Activated CD4-positive, alpha-beta memory T cell treated with anti-CD3 and anti-CD28 coated beads for 36 hours (primary cell): ENCODE results near the gene FKBP1C. TPM values are rescaled to one million over a fixed set of nuclear protein-coding genes. Genes with fewer than 3 reads are reported as not detected.
"Not testable (repeated sequence)": the region's sequence is repeated elsewhere in the genome, so short reads cannot be mapped to it uniquely, and the experiment has no call there.

Experiments
- CTCF ChIA-PET: fragments of 350-600 bp; sonication (Branson Sonifier 250); formaldehyde crosslinking; loops from one replicate; lab custom pipeline; 2021; ENCODE audit warnings: antibody characterized with exemption, inconsistent platforms; lab: Charles Lee
- POLR2A ChIA-PET: fragments of 350-600 bp; sonication (Branson Sonifier 250); formaldehyde crosslinking; loops from one replicate; lab custom pipeline; 2021; ENCODE audit warnings: antibody characterized with exemption; lab: Charles Lee
- DNase-seq: peaks from one replicate; pipeline ENCODE4 v3.0.0-alpha.2; 2020
- H3K27ac Mint-ChIP-seq: one replicate; pipeline ENCODE4 v1.8.0; 2021; ENCODE audit warnings: mixed read lengths
- H3K27me3 Mint-ChIP-seq: one replicate; pipeline ENCODE4 v1.8.0; 2021; ENCODE audit warnings: mixed read lengths
- H3K36me3 Mint-ChIP-seq: one replicate; pipeline ENCODE4 v1.8.0; 2021; ENCODE audit warnings: mixed read lengths
- H3K4me1 Mint-ChIP-seq: one replicate; pipeline ENCODE4 v1.8.0; 2021; ENCODE audit warnings: low read depth, mixed read lengths
- H3K4me3 Mint-ChIP-seq: one replicate; pipeline ENCODE4 v1.8.0; 2021; ENCODE audit warnings: mild to moderate bottlenecking, mixed read lengths
- H3K9me3 Mint-ChIP-seq: one replicate; pipeline ENCODE4 v1.8.0; 2021; ENCODE audit warnings: mixed read lengths
- intact Hi-C: fragments of 100-400 bp; cut with micrococcal nuclease; formaldehyde crosslinking; loops from one replicate; pipeline ENCODE4 v1.15.1; 2023
- total RNA-seq, 2 experiments: library from RNA; stranded (reverse); gene quantifications; one replicate each; pipeline ENCODE4 v1.2.3, GENCODE V29; 2021

Gene FKBP1C
- total RNA-seq, 2 experiments from 2014 or later = 0.48 to 0.71 TPM

DNA sequence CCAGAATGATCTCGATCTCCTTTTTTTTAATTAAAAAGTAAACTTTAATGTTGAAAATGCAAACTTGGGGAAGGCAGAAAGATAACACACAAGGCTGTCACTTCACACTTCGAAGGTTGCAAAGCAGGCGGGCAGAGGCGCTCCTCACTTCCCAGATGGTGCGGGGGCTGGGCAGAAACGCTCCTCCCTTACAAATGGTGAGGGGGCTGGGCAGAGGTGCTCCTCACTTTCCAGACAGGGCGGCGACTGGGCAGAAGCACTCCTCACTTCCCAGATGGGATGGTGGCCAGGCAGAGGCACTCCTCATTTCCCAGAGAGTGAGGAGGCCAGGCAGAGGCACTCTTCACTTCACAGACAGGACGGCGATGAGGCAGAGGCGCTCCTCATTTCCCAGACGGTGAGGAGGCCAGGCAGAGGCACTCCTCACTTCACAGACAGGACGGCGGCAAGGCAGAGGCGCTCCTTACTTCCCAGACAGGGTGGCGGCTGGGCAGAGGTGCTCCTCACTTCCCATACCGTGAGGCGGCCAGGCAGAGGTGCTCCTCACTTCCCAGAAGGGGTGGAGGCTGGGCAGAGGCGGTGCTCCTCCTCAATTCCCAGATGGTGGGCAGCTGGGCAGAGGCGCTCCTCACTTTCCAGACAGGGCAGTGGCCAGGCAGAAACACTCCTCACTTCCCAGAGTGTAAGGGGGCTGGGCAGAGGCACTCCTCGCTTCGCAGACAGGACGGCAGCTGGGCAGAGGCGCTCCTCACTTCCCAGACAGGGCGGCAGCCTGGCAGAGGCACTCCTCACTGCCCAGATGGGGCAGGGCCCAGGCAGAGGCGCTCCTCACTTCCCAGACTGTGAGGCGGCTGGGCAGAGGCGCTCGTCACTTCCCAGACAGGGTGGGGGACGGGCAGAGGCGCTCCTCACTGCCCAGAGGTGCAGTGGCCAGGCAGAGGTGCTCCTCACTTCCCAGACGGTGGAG, 16.9 kb downstream of the FKBP1C start:
- H3K9me3 Mint-ChIP-seq, H3K27ac Mint-ChIP-seq, DNase-seq, POLR2A ChIA-PET, H3K4me3 Mint-ChIP-seq, H3K36me3 Mint-ChIP-seq, CTCF ChIA-PET, H3K4me1 Mint-ChIP-seq, H3K27me3 Mint-ChIP-seq, intact Hi-C loops: not testable (repeated sequence)

DNA sequence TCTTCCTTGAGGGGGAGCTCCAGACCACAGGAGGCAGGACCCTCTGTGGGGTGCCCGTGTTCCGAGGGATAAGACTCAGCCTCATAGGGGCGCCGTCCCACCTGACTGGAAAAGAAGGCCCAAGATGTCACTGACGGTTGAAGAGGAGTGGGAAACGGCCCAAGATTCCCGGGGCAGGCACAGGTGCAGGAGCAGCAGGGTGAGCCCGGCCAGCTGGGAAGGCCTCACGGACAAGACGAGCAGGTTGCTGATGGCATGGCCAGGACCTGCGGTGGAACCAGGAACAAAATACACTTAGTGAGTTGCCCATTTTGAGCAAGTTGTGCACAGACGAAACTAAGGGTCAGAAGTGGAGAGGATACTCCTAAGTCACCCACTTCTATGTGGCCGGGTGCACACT, 18.8 kb downstream of the FKBP1C start:
- H3K4me1 Mint-ChIP-seq, DNase-seq, intact Hi-C loops, H3K4me3 Mint-ChIP-seq, POLR2A ChIA-PET, H3K9me3 Mint-ChIP-seq, CTCF ChIA-PET, H3K27me3 Mint-ChIP-seq, H3K27ac Mint-ChIP-seq, H3K36me3 Mint-ChIP-seq: not testable (repeated sequence)

DNA sequence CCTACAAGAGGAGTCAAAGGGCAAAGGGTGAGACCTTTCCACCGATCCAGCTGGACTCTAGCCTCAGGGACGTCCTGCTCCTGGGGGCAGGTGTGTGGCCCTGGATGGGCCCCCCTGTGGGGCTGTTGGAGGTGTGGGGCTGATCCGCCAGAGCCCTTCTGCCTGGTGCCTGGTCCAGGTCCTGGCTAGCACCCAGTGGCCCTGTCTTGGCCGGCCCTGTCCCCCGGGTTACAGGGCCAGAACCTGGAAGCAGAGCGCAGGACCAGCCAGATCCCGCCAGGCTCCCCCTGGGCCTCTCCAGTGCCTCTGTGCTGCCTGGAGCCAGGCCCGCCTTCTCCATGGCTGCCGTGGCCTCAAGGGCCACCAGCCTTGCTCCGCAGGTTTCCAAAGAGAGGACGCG, 19.2 kb downstream of the FKBP1C start:
- H3K27ac Mint-ChIP-seq, CTCF ChIA-PET, H3K4me1 Mint-ChIP-seq, H3K36me3 Mint-ChIP-seq, DNase-seq, H3K4me3 Mint-ChIP-seq, H3K27me3 Mint-ChIP-seq, POLR2A ChIA-PET, H3K9me3 Mint-ChIP-seq, intact Hi-C loops: not testable (repeated sequence)

DNA sequence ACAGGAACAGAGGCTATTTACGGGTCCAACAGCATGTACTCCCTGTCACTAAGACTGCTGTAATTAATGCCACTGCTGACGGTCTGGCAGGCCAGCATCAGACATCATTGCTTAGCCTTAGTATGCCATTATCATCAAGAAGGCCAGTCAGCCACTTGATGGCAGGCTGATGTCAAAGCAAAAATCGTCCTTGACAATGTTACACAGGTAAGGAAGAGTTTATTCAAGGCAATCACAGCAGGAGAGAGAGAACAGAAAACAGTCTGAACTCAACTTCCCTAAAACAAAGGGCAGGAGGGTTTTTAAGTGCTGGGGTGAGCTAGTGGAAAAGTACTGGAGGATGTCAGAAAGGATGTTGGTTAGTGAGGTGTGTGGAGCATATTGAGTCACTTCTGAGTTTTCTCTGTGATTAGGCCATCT, 25.1 kb downstream of the FKBP1C start:
- Mint-ChIP-seq H3K27me3 (no peaks in the 10 kb centered on the region), H3K4me1 (no peaks in the 10 kb centered on the region), H3K4me3 (no peak overlapping the region), H3K36me3 (no peaks in the 10 kb centered on the region), H3K27ac (no peak overlapping the region), H3K9me3 (peaks cover 2% of the 10 kb centered on the region)
- intact Hi-C loops = no loop called here
- ChIA-PET CTCF (no interaction called here), POLR2A (no interaction called here)
- no peak for DNase-seq

DNA sequence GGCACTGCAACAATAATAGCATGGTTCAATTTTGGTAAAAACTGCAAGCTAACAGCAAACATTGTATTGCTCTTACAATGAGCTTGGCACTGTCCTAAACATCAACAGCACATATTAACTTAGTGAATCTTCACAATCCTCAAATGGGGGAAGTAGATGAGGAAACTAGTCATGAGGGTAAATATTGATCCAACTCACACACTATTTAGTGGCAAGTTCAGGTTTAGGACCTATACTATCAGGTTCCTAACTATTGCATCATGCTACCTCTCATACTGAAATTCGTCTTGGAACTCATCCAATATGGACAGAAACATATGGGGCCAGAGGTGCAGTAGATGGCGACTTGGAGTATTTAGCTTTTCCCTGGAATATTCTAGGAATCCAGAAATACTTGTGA, 34.2 kb downstream of the FKBP1C start:
- POLR2A ChIA-PET = no interaction called here
- DNase-seq = no peak
- Mint-ChIP-seq H3K4me1 (no peaks in the 10 kb centered on the region), H3K27me3 (no peaks in the 10 kb centered on the region), H3K27ac (no peak overlapping the region), H3K9me3 (no peaks in the 10 kb centered on the region), H3K36me3 (no peaks in the 10 kb centered on the region), H3K4me3 (no peak overlapping the region)
- CTCF ChIA-PET = no interaction called here
- intact Hi-C loops = no loop called here

DNA sequence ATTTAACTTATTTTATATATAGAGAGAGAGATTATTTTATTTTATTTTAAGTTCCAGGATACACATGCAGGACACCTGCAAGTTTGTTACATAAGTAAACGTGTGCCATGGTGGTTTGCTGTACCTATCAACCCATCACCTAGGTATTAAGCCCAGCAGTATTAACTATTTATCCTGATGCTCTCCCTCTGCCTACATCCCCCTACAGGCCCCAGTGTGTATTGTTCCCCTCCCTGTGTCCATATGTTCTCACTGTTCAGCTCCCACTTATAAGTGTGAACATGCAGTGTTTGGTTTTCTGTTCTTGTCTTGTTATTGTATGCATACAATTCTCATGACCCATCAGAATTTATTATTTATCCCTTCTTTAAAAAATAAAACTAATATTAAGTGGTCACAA, 34.6 kb downstream of the FKBP1C start:
- Mint-ChIP-seq H3K27me3 (no peaks in the 10 kb centered on the region), H3K9me3 (no peaks in the 10 kb centered on the region), H3K4me3 (no peak overlapping the region), H3K36me3 (no peaks in the 10 kb centered on the region), H3K27ac (no peak overlapping the region), H3K4me1 (no peaks in the 10 kb centered on the region)
- intact Hi-C loops = no loop called here
- CTCF ChIA-PET = no interaction called here
- no peak for DNase-seq
- POLR2A ChIA-PET = no interaction called here

DNA sequence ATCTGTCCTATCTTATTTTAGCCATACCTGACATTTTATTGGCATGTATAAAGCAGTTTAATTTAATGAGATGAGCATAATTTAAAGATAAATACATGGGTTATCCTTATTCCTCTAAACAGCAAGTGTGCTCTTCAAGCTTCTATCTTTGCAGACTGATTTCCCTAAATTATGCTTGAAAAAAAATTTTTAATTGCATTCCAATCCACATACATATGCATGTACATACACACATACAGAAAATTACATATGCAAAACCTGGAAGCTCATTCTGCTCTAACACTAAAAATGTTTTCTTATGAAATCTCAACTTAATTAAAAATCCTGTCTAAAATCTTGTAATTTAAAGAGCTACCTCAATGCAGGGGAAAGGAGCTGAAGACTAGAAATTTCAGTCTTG, 35.3 kb downstream of the FKBP1C start:
- Mint-ChIP-seq H3K27ac (no peak overlapping the region), H3K27me3 (no peaks in the 10 kb centered on the region), H3K4me1 (no peaks in the 10 kb centered on the region), H3K36me3 (no peaks in the 10 kb centered on the region), H3K9me3 (no peaks in the 10 kb centered on the region), H3K4me3 (no peak overlapping the region)
- intact Hi-C loops = no loop called here
- CTCF ChIA-PET = no interaction called here
- POLR2A ChIA-PET = no interaction called here
- DNase-seq = no peak

DNA sequence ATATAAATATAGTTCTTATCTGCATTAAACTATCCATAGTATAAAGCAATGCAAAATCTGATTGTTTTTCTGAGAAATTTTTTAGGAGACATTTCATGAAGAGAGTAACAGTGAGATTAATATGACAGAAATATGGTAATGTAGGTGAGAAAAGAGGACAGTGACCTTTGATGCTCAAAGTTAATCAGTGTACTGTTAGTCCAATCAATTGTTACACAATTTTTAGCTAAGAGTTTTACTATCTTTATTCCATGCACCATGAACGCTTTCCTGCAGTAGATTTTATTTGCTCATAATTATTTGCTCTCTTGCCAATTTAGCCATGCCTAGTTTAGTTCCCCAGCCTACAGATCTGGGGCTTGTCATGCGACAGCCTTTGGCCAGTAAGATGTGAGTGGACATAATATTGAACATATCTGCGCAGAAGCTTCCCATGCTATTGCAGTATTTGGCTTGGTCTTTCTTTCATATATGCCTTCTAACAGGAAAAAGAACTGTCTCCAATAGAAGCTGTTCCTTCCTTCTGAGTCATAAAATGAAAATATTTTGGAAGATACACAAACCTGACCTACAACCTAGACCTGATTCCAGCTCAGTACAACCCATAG, 38.7 kb downstream of the FKBP1C start:
- no peaks in the 10 kb centered on the region for H3K9me3 Mint-ChIP-seq
- POLR2A ChIA-PET = no interaction called here
- DNase-seq = no peak
- intact Hi-C loops = no loop called here
- H3K27ac Mint-ChIP-seq = no peak overlapping the region
- no peaks in the 10 kb centered on the region for H3K36me3 Mint-ChIP-seq
- no peaks in the 10 kb centered on the region for H3K4me1 Mint-ChIP-seq
- H3K4me3 Mint-ChIP-seq = no peak overlapping the region
- CTCF ChIA-PET = no interaction called here
- no peaks in the 10 kb centered on the region for H3K27me3 Mint-ChIP-seq

DNA sequence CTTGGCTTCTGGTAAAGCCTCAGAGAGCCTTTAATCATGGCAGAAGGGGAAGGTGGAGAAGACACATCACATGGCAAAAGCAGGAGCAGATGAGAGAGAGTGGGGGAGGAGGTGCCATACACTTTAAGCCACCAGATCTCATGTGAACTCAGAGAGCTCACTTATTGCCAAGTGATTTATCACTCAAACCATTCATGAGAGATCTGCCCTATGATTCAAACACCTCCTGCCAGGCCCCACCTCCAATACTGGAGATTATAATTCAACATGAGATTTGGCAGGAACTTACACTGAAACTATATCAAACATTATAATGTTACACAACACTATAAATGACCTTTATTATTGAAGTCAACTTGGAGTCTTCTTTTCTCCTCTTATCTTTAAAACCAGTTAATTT, 47.9 kb downstream of the FKBP1C start:
- Mint-ChIP-seq H3K4me3 (no peak overlapping the region), H3K27me3 (no peaks in the 10 kb centered on the region), H3K36me3 (no peaks in the 10 kb centered on the region), H3K4me1 (no peaks in the 10 kb centered on the region), H3K27ac (no peak overlapping the region), H3K9me3 (no peaks in the 10 kb centered on the region)
- intact Hi-C loops = no loop called here
- ChIA-PET POLR2A (no interaction called here), CTCF (no interaction called here)
- DNase-seq = no peak

DNA sequence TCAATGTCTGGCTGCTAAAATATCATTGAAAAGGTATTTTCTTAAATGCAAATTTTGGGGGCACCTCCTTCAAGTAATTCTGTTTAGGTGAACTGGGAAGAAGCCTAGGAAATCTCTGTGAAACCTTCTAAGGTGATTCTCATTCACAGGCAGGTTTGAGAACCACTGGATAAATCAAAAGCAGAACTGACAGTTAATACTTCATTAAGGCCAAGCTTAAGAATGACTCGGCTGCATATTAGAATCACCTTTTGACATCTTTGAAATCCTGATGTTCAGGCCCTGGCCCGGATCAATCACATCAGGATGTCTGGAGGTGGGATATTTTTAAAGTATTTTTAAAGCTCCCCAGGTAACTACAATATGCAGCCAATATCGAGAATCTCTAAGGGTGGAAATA, 50.6 kb downstream of the FKBP1C start:
- no peak overlapping the region for H3K27ac Mint-ChIP-seq
- no peaks in the 10 kb centered on the region for H3K27me3 Mint-ChIP-seq
- POLR2A ChIA-PET = no interaction called here
- intact Hi-C loops = no loop called here
- DNase-seq = no peak
- CTCF ChIA-PET = no interaction called here
- H3K4me1 Mint-ChIP-seq = no peaks in the 10 kb centered on the region
- H3K36me3 Mint-ChIP-seq = no peaks in the 10 kb centered on the region
- no peak overlapping the region for H3K4me3 Mint-ChIP-seq
- no peaks in the 10 kb centered on the region for H3K9me3 Mint-ChIP-seq

Other genes with a start within 250 kb of the FKBP1C start
- under 1 TPM in 1 of 2 experiments, not detected in 1; 0.05 TPM for gene LGSN, start 108.5 kb downstream of the FKBP1C start, total RNA-seq